Suppressor macrophage treated with lipopolysaccharide for 1 hour (primary cell): Measurements from ENCODE around the gene CFAP298.
"Not testable (repeated sequence)": the region's sequence is repeated elsewhere in the genome, so short reads cannot be mapped to it uniquely, and the experiment has no call there.

ENCODE experiments used
- DNase-seq, 3 donors: peaks; one replicate each; pipeline ENCODE4 v3.0.0-alpha.2; 2020 to 2022

The CFAP298 gene

GRCh38 chr21:32565856-32566465 is 46.2 kb downstream of the CFAP298 start:
- no peak for DNase-seq

DNA sequence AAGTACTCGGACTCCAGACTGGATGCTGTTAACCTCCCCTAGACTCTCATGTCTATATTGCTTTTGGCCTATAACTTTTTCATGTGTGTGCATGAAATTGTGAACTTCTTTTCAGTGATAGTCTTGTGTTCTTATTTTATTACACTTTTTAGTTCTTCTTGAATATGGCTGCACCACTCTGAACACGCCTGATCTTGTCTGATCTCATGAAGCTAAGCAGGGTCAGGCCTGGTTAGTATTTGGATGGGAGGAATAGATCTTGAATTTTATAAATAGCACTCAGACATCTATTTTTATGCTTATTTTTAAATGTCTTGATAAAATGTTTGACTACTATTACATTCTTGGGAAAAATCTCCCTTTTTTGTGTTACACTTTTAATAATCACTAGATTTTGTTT is 49.3 kb downstream of the CFAP298 start:
- no peak for DNase-seq

DNA sequence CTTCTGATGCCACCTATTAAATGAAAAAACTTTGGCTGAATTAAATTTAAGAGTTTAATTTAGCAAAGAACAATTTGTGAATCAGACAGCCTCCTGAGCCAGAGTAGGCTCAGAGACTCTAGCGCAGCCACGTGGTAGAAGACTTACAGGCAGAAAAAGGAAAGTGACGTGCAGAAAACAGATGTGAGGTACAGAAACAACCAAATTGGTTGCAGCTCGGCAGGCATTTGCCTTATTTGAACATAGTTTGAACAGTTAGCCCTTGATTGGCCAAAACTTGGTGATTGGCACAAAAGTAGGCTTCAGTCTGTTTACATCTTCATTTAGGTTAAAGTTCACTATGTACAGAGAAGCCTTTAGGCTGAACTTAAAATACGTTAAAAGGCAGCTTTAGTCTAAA is 49.8 kb downstream of the CFAP298 start:
- DNase-seq: peak in 2 of 3 donors; percentile 11 to 15

GRCh38 chr21:32561476-32561875 is 50.7 kb downstream of the CFAP298 start:
- not testable (repeated sequence) for DNase-seq

DNA sequence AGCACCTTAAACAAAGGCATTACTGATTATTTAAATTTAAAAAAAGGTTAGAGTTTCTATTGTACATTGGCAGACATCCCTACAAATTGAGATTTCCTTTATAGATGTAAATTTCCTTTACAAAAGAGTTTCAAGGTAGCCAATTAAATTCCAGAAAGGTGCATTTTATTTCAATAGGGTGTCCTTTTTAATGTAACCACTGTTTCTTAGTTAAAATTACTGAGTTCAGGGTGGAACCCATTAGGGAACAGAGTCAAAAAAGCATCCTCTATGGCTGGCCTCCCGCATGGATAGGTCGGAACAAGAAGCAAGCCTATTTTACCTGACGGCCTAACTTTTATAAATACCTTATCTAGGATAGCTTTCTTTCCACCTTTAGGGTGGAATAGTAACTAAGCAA is 51.3 kb downstream of the CFAP298 start:
- no peak for DNase-seq

DNA sequence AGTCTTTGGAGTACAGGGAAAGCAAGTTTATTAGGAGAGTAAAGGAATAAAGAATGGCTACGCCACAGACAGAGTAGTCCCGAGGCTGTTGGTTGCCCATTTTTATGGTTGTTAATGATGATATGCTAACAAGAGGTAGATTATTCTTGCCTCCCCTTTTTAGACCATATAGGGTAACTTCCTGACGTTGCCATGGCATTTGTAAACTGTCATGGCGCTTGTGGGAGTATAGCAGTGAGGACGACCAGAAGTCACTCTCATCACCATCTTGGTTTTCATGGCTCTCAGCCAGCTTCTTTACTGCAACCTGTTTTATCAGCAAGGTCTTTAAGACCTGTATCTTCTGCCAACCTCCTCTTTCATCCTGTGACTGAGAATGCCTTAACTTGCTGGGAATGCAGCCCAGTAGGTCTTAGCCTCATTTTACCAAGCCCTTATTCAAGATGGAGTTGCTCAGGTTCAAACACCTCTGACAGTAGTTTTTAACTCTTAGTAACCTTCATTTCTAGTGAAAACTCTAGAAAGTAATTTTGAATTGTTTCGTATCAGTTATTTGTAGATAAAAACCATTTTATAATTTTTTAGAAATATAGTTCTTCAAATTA is 53.1 kb downstream of the CFAP298 start:
- no peak for DNase-seq

DNA sequence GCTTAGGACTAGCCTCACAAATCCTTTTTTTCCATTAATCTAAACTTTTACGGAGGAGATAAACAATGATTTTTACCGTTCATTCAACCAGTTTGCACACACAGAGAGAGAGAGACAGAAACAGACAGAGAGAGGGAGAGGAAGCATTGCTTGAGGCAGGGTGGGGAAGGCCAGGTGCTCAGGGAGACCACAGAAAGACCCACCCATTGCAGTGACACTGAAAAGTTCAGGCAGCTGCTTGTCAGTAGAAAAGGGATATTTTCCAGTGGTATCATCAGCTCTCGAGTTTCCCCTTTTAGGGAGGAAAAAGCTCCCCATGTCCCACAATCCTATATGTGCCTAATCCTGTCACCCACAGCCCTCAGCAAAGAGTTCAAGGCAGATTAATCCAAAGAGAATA is 54.1 kb downstream of the CFAP298 start:
- DNase-seq: no peak

- no peak for DNase-seq
These were observed 57.1 kb downstream of the CFAP298 start for GRCh38 chr21:32554832-32555638.

GRCh38 chr21:32549886-32550285 is 62.3 kb downstream of the CFAP298 start:
- no peak for DNase-seq

DNA sequence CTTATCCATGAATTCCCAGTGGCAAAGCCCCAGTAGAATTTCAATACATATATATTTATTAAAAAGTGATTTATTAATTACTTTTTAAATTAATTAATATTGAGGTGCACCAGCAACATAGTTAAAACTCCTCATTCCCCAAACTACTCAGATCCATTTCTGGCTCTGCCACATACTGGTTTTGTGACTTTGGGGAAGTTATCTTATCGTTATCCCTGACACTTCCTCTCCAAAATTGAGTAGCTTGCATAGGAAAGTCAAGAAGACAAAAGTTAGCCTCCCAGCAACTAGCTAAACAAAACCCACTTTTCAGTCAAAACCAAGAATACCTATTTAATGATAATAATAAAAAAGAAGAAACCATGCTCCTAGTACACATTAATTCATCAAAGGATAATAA is 62.7 kb downstream of the CFAP298 start:
- no peak for DNase-seq
